Breast epithelium (tissue), 4 donors: ENCODE data around the gene GUCY2F. TPM values are rescaled to one million over a fixed set of nuclear protein-coding genes. Genes with fewer than 3 reads are reported as not detected.

Source experiments
- DNase-seq, 2 donors: peaks; one replicate each; pipeline ENCODE4 v3.0.0-alpha.2; 2019; ENCODE audit warnings: low spot score in 2 of 2
- H3K27ac ChIP-seq, 2 donors: fragments of 200-600 bp; sonication (generic) in 1 of 2; one replicate each; pipeline ENCODE4 v1.5.1; 2016 to 2019; ENCODE audit warnings: mild to moderate bottlenecking in 1 of 2
- H3K27me3 ChIP-seq, 2 donors: fragments of 200-600 bp; sonication (generic) in 1 of 2; one replicate each; pipeline versions ENCODE4 v1.5.1 to v1.6.0; 2017 to 2019; ENCODE audit warnings: control low read depth in 1 of 2, mild to moderate bottlenecking in 1 of 2
- H3K36me3 ChIP-seq: fragments of 200-600 bp; one replicate; pipeline ENCODE4 v1.5.1; 2019
- H3K4me1 ChIP-seq, 2 donors: fragments of 200-600 bp; sonication (generic); one replicate each; pipeline ENCODE4 v1.5.1; 2016 to 2019; ENCODE audit warnings: control low read depth in 1 of 2
- H3K4me3 ChIP-seq, 3 donors: fragments of 200-600 bp; sonication (generic); 1 replicate in 2 of 3; 2 replicates in 1 of 3; pipeline ENCODE4 v1.5.1; 2016 to 2019; ENCODE audit warnings: mild to moderate bottlenecking in 3 of 3, moderate library complexity in 2 of 3
- H3K9me3 ChIP-seq, 2 donors: fragments of 200-600 bp; sonication (generic) in 1 of 2; one replicate each; pipeline ENCODE4 v1.5.1; 2016 to 2019; ENCODE audit warnings: control low read depth in 1 of 2
- POLR2A ChIP-seq: fragments of 450-650 bp; IDR thresholded peaks from one replicate; pipeline ENCODE4 v1.6.1; 2016; ENCODE audit warnings: antibody characterized with exemption, mild to moderate bottlenecking, moderate library complexity
- POLR2AphosphoS5 ChIP-seq, 3 donors: sonication (generic); formaldehyde crosslinking; IDR thresholded peaks; one replicate each; pipeline ENCODE4 v1.6.1; 2017; ENCODE audit warnings: antibody characterized with exemption in 3 of 3
- intact Hi-C: fragments of 100-400 bp; cut with DNase I; formaldehyde crosslinking; loops from one replicate; pipeline ENCODE4 v1.15.1; 2023; ENCODE audit warnings: low total_unique reads
- total RNA-seq, 3 donors: library from RNA; depleted of rRNA; stranded (reverse); fragments of >200 nt; gene quantifications; one replicate each; pipeline ENCODE4 v1.1.0, GENCODE V29; 2016
- TF ChIP-seq, protein P1 (sequence below), 3 donors: fragments of 450-650 bp; IDR thresholded peaks; one replicate each; pipeline ENCODE4 v1.5.1; 2016 to 2017; ENCODE audit warnings: antibody characterized with exemption in 3 of 3, mild to moderate bottlenecking in 3 of 3, moderate library complexity in 3 of 3

GUCY2F gene
- total RNA-seq, 3 donors from 2014 or later, result not detected

- Histone ChIP-seq H3K27me3 (peaks cover 0 to 79% of the 10 kb centered on the region in 2 donors), H3K36me3 (no peaks in the 10 kb centered on the region), H3K9me3 (no peaks in the 10 kb centered on the region), H3K27ac (no peak overlapping the region), H3K4me1 (no peaks in the 10 kb centered on the region), H3K4me3 (no peak overlapping the region)
- DNase-seq, result no peak
- no peak for TF ChIP-seq POLR2AphosphoS5 (IDR thresholded peaks at IDR 0.05)
- TF ChIP-seq, protein P1, sequence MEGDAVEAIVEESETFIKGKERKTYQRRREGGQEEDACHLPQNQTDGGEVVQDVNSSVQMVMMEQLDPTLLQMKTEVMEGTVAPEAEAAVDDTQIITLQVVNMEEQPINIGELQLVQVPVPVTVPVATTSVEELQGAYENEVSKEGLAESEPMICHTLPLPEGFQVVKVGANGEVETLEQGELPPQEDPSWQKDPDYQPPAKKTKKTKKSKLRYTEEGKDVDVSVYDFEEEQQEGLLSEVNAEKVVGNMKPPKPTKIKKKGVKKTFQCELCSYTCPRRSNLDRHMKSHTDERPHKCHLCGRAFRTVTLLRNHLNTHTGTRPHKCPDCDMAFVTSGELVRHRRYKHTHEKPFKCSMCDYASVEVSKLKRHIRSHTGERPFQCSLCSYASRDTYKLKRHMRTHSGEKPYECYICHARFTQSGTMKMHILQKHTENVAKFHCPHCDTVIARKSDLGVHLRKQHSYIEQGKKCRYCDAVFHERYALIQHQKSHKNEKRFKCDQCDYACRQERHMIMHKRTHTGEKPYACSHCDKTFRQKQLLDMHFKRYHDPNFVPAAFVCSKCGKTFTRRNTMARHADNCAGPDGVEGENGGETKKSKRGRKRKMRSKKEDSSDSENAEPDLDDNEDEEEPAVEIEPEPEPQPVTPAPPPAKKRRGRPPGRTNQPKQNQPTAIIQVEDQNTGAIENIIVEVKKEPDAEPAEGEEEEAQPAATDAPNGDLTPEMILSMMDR (IDR thresholded peaks at IDR 0.05), result no peak
- intact Hi-C loops, result no loop called here
Measured at GRCh38 chrX:109390556-109390955, 91.3 kb downstream of the GUCY2F start.

DNA sequence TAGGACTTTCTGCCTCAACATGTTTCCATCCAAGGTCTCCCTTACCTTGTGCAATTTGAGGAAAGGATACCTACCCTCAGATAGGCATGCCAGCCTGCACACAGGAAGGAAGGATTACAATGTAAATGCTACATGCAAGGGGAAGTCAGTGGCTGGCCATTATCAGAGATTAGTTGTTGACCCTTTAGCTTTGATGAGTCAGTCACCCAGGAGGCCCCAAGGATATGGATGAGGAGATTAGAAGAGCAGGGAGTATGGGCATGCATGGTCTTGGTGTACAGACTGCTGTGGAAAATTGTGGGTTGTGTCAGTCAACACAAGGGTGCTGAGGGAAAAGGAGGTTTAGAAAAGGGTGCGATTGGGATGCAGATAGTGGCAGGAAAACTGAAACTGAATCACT, 92.0 kb downstream of the GUCY2F start:
- Histone ChIP-seq H3K9me3 (no peaks in the 10 kb centered on the region), H3K4me3 (no peak overlapping the region), H3K27me3 (peaks cover 0 to 79% of the 10 kb centered on the region in 2 donors), H3K27ac (no peak overlapping the region), H3K36me3 (no peaks in the 10 kb centered on the region), H3K4me1 (no peaks in the 10 kb centered on the region)
- intact Hi-C loops, result no loop called here
- TF ChIP-seq POLR2A, result no peak
- TF ChIP-seq POLR2AphosphoS5 (IDR thresholded peaks at IDR 0.05), result no peak
- TF ChIP-seq, protein P1 (IDR thresholded peaks at IDR 0.05), result no peak
- DNase-seq, result no peak

- Histone ChIP-seq H3K4me1 (no peaks in the 10 kb centered on the region), H3K27ac (no peak overlapping the region), H3K36me3 (no peaks in the 10 kb centered on the region), H3K27me3 (peaks cover 0 to 80% of the 10 kb centered on the region in 2 donors), H3K4me3 (no peak overlapping the region), H3K9me3 (no peaks in the 10 kb centered on the region)
- TF ChIP-seq, protein P1 (IDR thresholded peaks at IDR 0.05), result peak in 2 of 3 donors; percentile 20 to 47
- TF ChIP-seq POLR2A, result no peak
- intact Hi-C loops, result no loop called here
- DNase-seq, result no peak
Measured at GRCh38 chrX:109384699-109385098, 97.2 kb downstream of the GUCY2F start.

DNA sequence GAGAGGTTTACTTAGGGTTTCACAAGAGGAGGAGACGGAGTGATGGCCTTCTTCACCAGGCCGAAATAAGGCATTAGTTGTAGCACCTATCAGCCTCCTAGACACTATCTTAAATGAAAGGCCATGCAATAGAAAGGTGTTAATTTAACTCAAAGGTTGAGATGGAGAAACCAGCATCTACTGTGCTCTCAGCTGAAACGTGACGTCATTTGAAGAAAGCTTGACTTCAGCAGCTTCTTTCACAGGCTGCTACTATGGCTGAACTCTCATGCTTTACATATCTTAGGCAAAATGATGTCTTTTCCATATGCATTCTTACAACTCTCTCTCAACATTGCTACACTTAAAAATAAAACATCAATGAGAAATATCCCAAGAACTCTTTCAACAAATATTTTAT, 99.6 kb downstream of the GUCY2F start:
- intact Hi-C loops, result no loop called here
- Histone ChIP-seq H3K27me3 (peaks cover 0 to 68% of the 10 kb centered on the region in 2 donors), H3K36me3 (no peaks in the 10 kb centered on the region), H3K4me1 (no peaks in the 10 kb centered on the region), H3K9me3 (no peaks in the 10 kb centered on the region), H3K4me3 (no peak overlapping the region), H3K27ac (no peak overlapping the region)
- DNase-seq, result no peak
- no peak for TF ChIP-seq POLR2AphosphoS5 (IDR thresholded peaks at IDR 0.05)
- TF ChIP-seq, protein P1 (IDR thresholded peaks at IDR 0.05), result no peak

DNA sequence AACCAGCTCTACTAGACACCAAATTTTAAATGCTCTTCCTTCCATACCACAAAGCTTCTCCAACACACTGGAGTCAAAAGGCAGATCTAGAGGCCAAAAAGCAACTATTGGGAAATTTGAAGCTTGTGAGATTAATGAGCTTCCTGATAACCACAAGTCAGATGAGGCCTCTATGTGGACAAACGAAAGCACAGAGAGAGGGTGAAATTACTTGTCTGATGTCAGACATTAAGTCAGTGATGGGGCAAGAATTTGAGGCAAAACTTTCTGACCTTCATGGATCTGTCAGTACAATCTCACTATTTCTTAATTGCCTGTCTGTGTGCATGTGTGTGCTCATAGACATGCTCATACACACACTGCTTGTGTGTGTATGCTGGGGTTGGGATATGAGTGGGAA, 103.6 kb downstream of the GUCY2F start:
- H3K4me3 ChIP-seq, result no peak overlapping the region
- TF ChIP-seq POLR2AphosphoS5 (IDR thresholded peaks at IDR 0.05) (no peak), POLR2A (no peak)
- TF ChIP-seq, protein P1 (IDR thresholded peaks at IDR 0.05), result no peak
- intact Hi-C loops, result no loop called here
- H3K36me3 ChIP-seq, result no peaks in the 10 kb centered on the region
- no peaks in the 10 kb centered on the region for H3K9me3 ChIP-seq
- peaks cover 0 to 53% of the 10 kb centered on the region in 2 donors for H3K27me3 ChIP-seq
- H3K4me1 ChIP-seq, result no peaks in the 10 kb centered on the region
- no peak overlapping the region for H3K27ac ChIP-seq
- no peak for DNase-seq
